ENCODE results near the gene SAPCD1.

SAPCD1 gene

DNA sequence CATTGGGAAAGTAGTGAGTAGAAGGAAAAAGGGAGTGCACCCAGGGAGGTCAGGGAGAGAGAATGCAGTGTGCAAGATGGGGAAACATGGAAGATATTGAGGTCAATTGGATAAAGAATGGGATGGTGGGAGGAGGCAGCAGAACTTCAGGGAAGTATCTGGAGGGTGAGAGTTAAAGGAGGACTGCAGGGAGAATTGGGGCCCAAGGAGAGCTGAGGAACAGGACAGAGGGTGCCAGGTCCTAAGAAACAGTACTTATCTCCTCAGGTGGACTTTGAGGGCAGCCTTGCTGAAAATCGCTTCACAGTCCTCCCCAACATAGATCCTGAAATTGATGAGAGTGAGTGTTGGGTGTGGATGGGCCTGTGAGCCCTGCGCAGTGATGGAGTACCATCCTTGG lies 4.2 kb upstream of the SAPCD1 start:
- 100% methylated on average over 2 of the region's 2 CpGs for WGBS
- DNase-seq = no peak
- H3K9ac ChIP-seq (ENCODE audit: low read length) = no peak overlapping the region
- H3K18ac ChIP-seq (ENCODE audit: low read depth in 1 of 2, low read length in 2 of 2) = no peak overlapping the region
- no peak overlapping the region for H2BK12ac ChIP-seq (ENCODE audit: low read length in 2 of 2)
- H2AFZ ChIP-seq (ENCODE audit: low read depth, low read length) = no peak overlapping the region
- H3K36me3 ChIP-seq (ENCODE audit: control insufficient read depth in 1 of 2, insufficient read depth in 2 of 2, low read depth in 1 of 2, low read length in 2 of 2) = peaks cover 12 to 27% of the 10 kb centered on the region in 2 experiments
- no peak overlapping the region for H4K8ac ChIP-seq (ENCODE audit: low read length)
- H2BK15ac ChIP-seq (ENCODE audit: low read depth, poor library complexity, severe bottlenecking) = no peak overlapping the region
- H3K9me3 ChIP-seq (ENCODE audit: control insufficient read depth, low read length) = no peaks in the 10 kb centered on the region
- H3K23ac ChIP-seq (ENCODE audit: low read length in 2 of 2) = no peak overlapping the region
- no peak overlapping the region for H3K14ac ChIP-seq (ENCODE audit: low read length in 2 of 2)
- H3K27me3 ChIP-seq (ENCODE audit: control insufficient read depth in 1 of 2, insufficient read depth in 1 of 2, low read length in 2 of 2) = no peaks in the 10 kb centered on the region
- H2BK5ac ChIP-seq (ENCODE audit: low read depth, low read length, poor library complexity, severe bottlenecking) = no peak overlapping the region
- no peak overlapping the region for H3K4me2 ChIP-seq (ENCODE audit: low read length, poor library complexity, severe bottlenecking)
- H3K79me1 ChIP-seq (replicated peaks; ENCODE audit: low read length, poor library complexity, severe bottlenecking) = no peaks in the 10 kb centered on the region
- H3K27ac ChIP-seq (ENCODE audit: low read length, poor library complexity, severe bottlenecking) = no peak overlapping the region
- H4K91ac ChIP-seq (ENCODE audit: low read length) = no peak overlapping the region
- H3K4me3 ChIP-seq (ENCODE audit: insufficient read depth in 1 of 2, low read depth in 1 of 2, low read length in 2 of 2) = no peak overlapping the region
- no peak overlapping the region for H2BK120ac ChIP-seq (ENCODE audit: low read depth, low read length)
- peaks cover 3% of the 10 kb centered on the region for H3K4me1 ChIP-seq (ENCODE audit: control insufficient read depth, insufficient read depth, low read depth, low read length)
- H2AK5ac ChIP-seq (ENCODE audit: low read length, severe bottlenecking) = no peak overlapping the region
- no peak overlapping the region for H3K4ac ChIP-seq (ENCODE audit: low read depth in 1 of 2, low read length in 2 of 2)

- Histone ChIP-seq H3K4me3 (ENCODE audit: insufficient read depth in 1 of 2, low read depth in 1 of 2, low read length in 2 of 2) (no peak overlapping the region), H2BK12ac (ENCODE audit: low read length in 2 of 2) (no peak overlapping the region), H3K4ac (ENCODE audit: low read depth in 1 of 2, low read length in 2 of 2) (no peak overlapping the region), H2AFZ (ENCODE audit: low read depth, low read length) (no peak overlapping the region), H3K27me3 (ENCODE audit: control insufficient read depth in 1 of 2, insufficient read depth in 1 of 2, low read length in 2 of 2) (no peaks in the 10 kb centered on the region), H3K4me2 (ENCODE audit: low read length, poor library complexity, severe bottlenecking) (no peak overlapping the region), H3K36me3 (ENCODE audit: control insufficient read depth in 1 of 2, insufficient read depth in 2 of 2, low read depth in 1 of 2, low read length in 2 of 2) (peaks cover 15 to 27% of the 10 kb centered on the region in 2 experiments), H4K91ac (ENCODE audit: low read length) (no peak overlapping the region), H3K27ac (ENCODE audit: low read length, poor library complexity, severe bottlenecking) (no peak overlapping the region), H4K8ac (ENCODE audit: low read length) (no peak overlapping the region), H3K18ac (ENCODE audit: low read depth in 1 of 2, low read length in 2 of 2) (no peak overlapping the region), H3K23ac (ENCODE audit: low read length in 2 of 2) (no peak overlapping the region), H3K9ac (ENCODE audit: low read length) (no peak overlapping the region), H3K14ac (ENCODE audit: low read length in 2 of 2) (no peak overlapping the region), H3K4me1 (ENCODE audit: control insufficient read depth, insufficient read depth, low read depth, low read length) (peaks cover 5% of the 10 kb centered on the region), H3K9me3 (ENCODE audit: control insufficient read depth, low read length) (no peaks in the 10 kb centered on the region), H2BK5ac (ENCODE audit: low read depth, low read length, poor library complexity, severe bottlenecking) (no peak overlapping the region), H2BK120ac (ENCODE audit: low read depth, low read length) (no peak overlapping the region), H3K79me1 (replicated peaks; ENCODE audit: low read length, poor library complexity, severe bottlenecking) (no peaks in the 10 kb centered on the region), H2BK15ac (ENCODE audit: low read depth, poor library complexity, severe bottlenecking) (no peak overlapping the region), H2AK5ac (ENCODE audit: low read length, severe bottlenecking) (no peak overlapping the region)
- WGBS = 99% methylated on average over 3 of the region's 5 CpGs
- DNase-seq = no peak
Measured at GRCh38 chr6:31760790-31761189, 1.7 kb upstream of the SAPCD1 start.

- Histone ChIP-seq H3K4me1 (ENCODE audit: control insufficient read depth, insufficient read depth, low read depth, low read length) (peaks cover 6% of the 10 kb centered on the region), H3K4me2 (ENCODE audit: low read length, poor library complexity, severe bottlenecking) (no peak overlapping the region), H3K79me1 (replicated peaks; ENCODE audit: low read length, poor library complexity, severe bottlenecking) (no peaks in the 10 kb centered on the region), H2AFZ (ENCODE audit: low read depth, low read length) (no peak overlapping the region), H3K4ac (ENCODE audit: low read depth in 1 of 2, low read length in 2 of 2) (no peak overlapping the region), H3K14ac (ENCODE audit: low read length in 2 of 2) (no peak overlapping the region), H3K9ac (ENCODE audit: low read length) (no peak overlapping the region), H3K36me3 (ENCODE audit: control insufficient read depth in 1 of 2, insufficient read depth in 2 of 2, low read depth in 1 of 2, low read length in 2 of 2) (peaks cover 15 to 27% of the 10 kb centered on the region in 2 experiments), H2BK5ac (ENCODE audit: low read depth, low read length, poor library complexity, severe bottlenecking) (no peak overlapping the region), H2BK15ac (ENCODE audit: low read depth, poor library complexity, severe bottlenecking) (no peak overlapping the region), H2BK12ac (ENCODE audit: low read length in 2 of 2) (no peak overlapping the region), H3K9me3 (ENCODE audit: control insufficient read depth, low read length) (no peaks in the 10 kb centered on the region), H2BK120ac (ENCODE audit: low read depth, low read length) (no peak overlapping the region), H3K23ac (ENCODE audit: low read length in 2 of 2) (no peak overlapping the region), H3K18ac (ENCODE audit: low read depth in 1 of 2, low read length in 2 of 2) (no peak overlapping the region), H4K8ac (ENCODE audit: low read length) (no peak overlapping the region), H3K27ac (ENCODE audit: low read length, poor library complexity, severe bottlenecking) (no peak overlapping the region), H2AK5ac (ENCODE audit: low read length, severe bottlenecking) (no peak overlapping the region), H3K4me3 (ENCODE audit: insufficient read depth in 1 of 2, low read depth in 1 of 2, low read length in 2 of 2) (no peak overlapping the region), H3K27me3 (ENCODE audit: control insufficient read depth in 1 of 2, insufficient read depth in 1 of 2, low read length in 2 of 2) (peaks cover 0 to 5% of the 10 kb centered on the region in 2 experiments), H4K91ac (ENCODE audit: low read length) (no peak overlapping the region)
- DNase-seq = no peak
- 99% methylated on average over 7 of the region's 8 CpGs for WGBS
Measured at GRCh38 chr6:31761343-31761742, 1.1 kb upstream of the SAPCD1 start.

- H2BK12ac ChIP-seq (ENCODE audit: low read length in 2 of 2) = peak overlapping the region; percentile 59 to 83
- peak overlapping the region; percentile 53 for H2AK5ac ChIP-seq (ENCODE audit: low read length, severe bottlenecking)
- H3K4me3 ChIP-seq (ENCODE audit: insufficient read depth in 1 of 2, low read depth in 1 of 2, low read length in 2 of 2) = no peak overlapping the region
- peak overlapping the region in 1 of 2 experiments; percentile 61 for H3K14ac ChIP-seq (ENCODE audit: low read length in 2 of 2)
- H3K9ac ChIP-seq (ENCODE audit: low read length) = peak overlapping the region; percentile 47
- no peaks in the 10 kb centered on the region for H3K79me1 ChIP-seq (replicated peaks; ENCODE audit: low read length, poor library complexity, severe bottlenecking)
- H2AFZ ChIP-seq (ENCODE audit: low read depth, low read length) = peak overlapping the region; percentile 20
- H3K4me2 ChIP-seq (ENCODE audit: low read length, poor library complexity, severe bottlenecking) = no peak overlapping the region
- no peak overlapping the region for H3K27ac ChIP-seq (ENCODE audit: low read length, poor library complexity, severe bottlenecking)
- H2BK15ac ChIP-seq (ENCODE audit: low read depth, poor library complexity, severe bottlenecking) = peak overlapping the region; percentile 36
- H2BK5ac ChIP-seq (ENCODE audit: low read depth, low read length, poor library complexity, severe bottlenecking) = no peak overlapping the region
- peak overlapping the region; percentile 64 for H2BK120ac ChIP-seq (ENCODE audit: low read depth, low read length)
- H3K18ac ChIP-seq (ENCODE audit: low read depth in 1 of 2, low read length in 2 of 2) = peak overlapping the region; percentile 80 to 84
- peak overlapping the region; percentile 42 to 78 for H3K4ac ChIP-seq (ENCODE audit: low read depth in 1 of 2, low read length in 2 of 2)
- H3K23ac ChIP-seq (ENCODE audit: low read length in 2 of 2) = no peak overlapping the region
- peaks cover 12% of the 10 kb centered on the region for H3K4me1 ChIP-seq (ENCODE audit: control insufficient read depth, insufficient read depth, low read depth, low read length)
- peaks cover 15 to 27% of the 10 kb centered on the region in 2 experiments for H3K36me3 ChIP-seq (ENCODE audit: control insufficient read depth in 1 of 2, insufficient read depth in 2 of 2, low read depth in 1 of 2, low read length in 2 of 2)
- no peaks in the 10 kb centered on the region for H3K9me3 ChIP-seq (ENCODE audit: control insufficient read depth, low read length)
- H3K27me3 ChIP-seq (ENCODE audit: control insufficient read depth in 1 of 2, insufficient read depth in 1 of 2, low read length in 2 of 2) = peaks cover 0 to 6% of the 10 kb centered on the region in 2 experiments
- no peak for DNase-seq
- peak overlapping the region; percentile 94 for H4K8ac ChIP-seq (ENCODE audit: low read length)
- peak overlapping the region; percentile 98 for H4K91ac ChIP-seq (ENCODE audit: low read length)
- WGBS = 84% methylated on average over 8 of the region's 8 CpGs
Measured at GRCh38 chr6:31762878-31763618, 592 bp downstream of the SAPCD1 start.
